Measurements from ENCODE around the gene EXOSC5.
"Not testable (repeated sequence)": the region's sequence is repeated elsewhere in the genome, so short reads cannot be mapped to it uniquely, and the experiment has no call there.

EXOSC5 gene

GRCh38 chr19:41353466-41354342 lies 43.5 kb downstream of the EXOSC5 start, which contains the start of gene TGFB1:
Gene TGFB1 (minus strand): TSS chr19:41353922. CDS start chr19:41353044, 878 bp downstream.
- DNase-seq (ENCODE audit: low read depth): peak; percentile 91
- peak within 1 kb of the TSS; percentile 92 for H3K4me3 ChIP-seq (ENCODE audit: low read length)
- TF ChIP-seq CTCF (conservative IDR thresholded peaks at IDR 0.05; ENCODE audit: low read length): peak; percentile 77

- peak overlapping the region; percentile 92 for H3K4me3 ChIP-seq (ENCODE audit: low read length)
- TF ChIP-seq CTCF (conservative IDR thresholded peaks at IDR 0.05; ENCODE audit: low read length): peak; percentile 58
- DNase-seq (ENCODE audit: low read depth): peak; percentile 45
Measured at GRCh38 chr19:41352609-41353465, 44.3 kb downstream of the EXOSC5 start.

GRCh38 chr19:41352279-41352608 lies 44.9 kb downstream of the EXOSC5 start:
- H3K4me3 ChIP-seq (ENCODE audit: low read length): peak overlapping the region; percentile 92
- TF ChIP-seq CTCF (conservative IDR thresholded peaks at IDR 0.05; ENCODE audit: low read length): no peak
- DNase-seq (ENCODE audit: low read depth): no peak

GRCh38 chr19:41351339-41352245 lies 45.6 kb downstream of the EXOSC5 start:
- peak; percentile 42 for DNase-seq (ENCODE audit: low read depth)
- peak overlapping the region; percentile 92 for H3K4me3 ChIP-seq (ENCODE audit: low read length)
- no peak for TF ChIP-seq CTCF (conservative IDR thresholded peaks at IDR 0.05; ENCODE audit: low read length)

GRCh38 chr19:41350735-41351338 lies 46.3 kb downstream of the EXOSC5 start:
- H3K4me3 ChIP-seq (ENCODE audit: low read length): peak overlapping the region; percentile 92
- TF ChIP-seq CTCF (conservative IDR thresholded peaks at IDR 0.05; ENCODE audit: low read length): no peak
- peak; percentile 20 for DNase-seq (ENCODE audit: low read depth)

- DNase-seq (ENCODE audit: low read depth); H3K4me3 ChIP-seq (ENCODE audit: low read length): not testable (repeated sequence)
Measured at GRCh38 chr19:41346916-41347315, 50.2 kb downstream of the EXOSC5 start.

All from AG10803 (cell line).